ENCODE results near the gene SLC39A7.

The SLC39A7 gene

GRCh38 chr6:33170176-33171015 lies 30.3 kb upstream of the SLC39A7 start:
- no peak for DNase-seq

- DNase-seq: no peak
Measured at GRCh38 chr6:33171016-33171879, 29.4 kb upstream of the SLC39A7 start.

- no peak for DNase-seq
Measured at GRCh38 chr6:33171880-33172687, 28.6 kb upstream of the SLC39A7 start.

- no peak for DNase-seq
Measured at GRCh38 chr6:33172688-33173534, 27.8 kb upstream of the SLC39A7 start.

- no peak for DNase-seq
Measured at GRCh38 chr6:33173535-33174180, 27.0 kb upstream of the SLC39A7 start.

GRCh38 chr6:33174784-33175183 lies 25.9 kb upstream of the SLC39A7 start:
- no peak for DNase-seq

- DNase-seq: no peak
Measured at GRCh38 chr6:33175436-33176069, 25.1 kb upstream of the SLC39A7 start.

- no peak for DNase-seq
Measured at GRCh38 chr6:33176906-33177305, 23.8 kb upstream of the SLC39A7 start.

- no peak for DNase-seq
Measured at GRCh38 chr6:33177552-33178446, 22.9 kb upstream of the SLC39A7 start.

GRCh38 chr6:33178755-33179475 lies 21.8 kb upstream of the SLC39A7 start:
- DNase-seq: no peak

GRCh38 chr6:33181141-33181540 lies 19.5 kb upstream of the SLC39A7 start:
- DNase-seq: no peak

- no peak for DNase-seq
Measured at GRCh38 chr6:33183071-33183683, 17.5 kb upstream of the SLC39A7 start.

GRCh38 chr6:33185190-33185589 lies 15.5 kb upstream of the SLC39A7 start:
- DNase-seq: no peak

- no peak for DNase-seq
Measured at GRCh38 chr6:33185654-33186187, 14.9 kb upstream of the SLC39A7 start.

GRCh38 chr6:33187809-33188208 lies 12.9 kb upstream of the SLC39A7 start:
- no peak for DNase-seq

- no peak for DNase-seq
Measured at GRCh38 chr6:33189164-33189563, 11.5 kb upstream of the SLC39A7 start.

GRCh38 chr6:33189625-33190448 lies 10.8 kb upstream of the SLC39A7 start:
- no peak for DNase-seq
